Measurements from ENCODE around the gene MACF1. TPM values are rescaled to one million over a fixed set of nuclear protein-coding genes. Genes with fewer than 3 reads are reported as not detected.

Gene MACF1
- total and polyA plus RNA-seq, 2 donors (not counting 1 experiment from before 2014, with no cell fraction given), result 64.1 to 159 TPM

DNA sequence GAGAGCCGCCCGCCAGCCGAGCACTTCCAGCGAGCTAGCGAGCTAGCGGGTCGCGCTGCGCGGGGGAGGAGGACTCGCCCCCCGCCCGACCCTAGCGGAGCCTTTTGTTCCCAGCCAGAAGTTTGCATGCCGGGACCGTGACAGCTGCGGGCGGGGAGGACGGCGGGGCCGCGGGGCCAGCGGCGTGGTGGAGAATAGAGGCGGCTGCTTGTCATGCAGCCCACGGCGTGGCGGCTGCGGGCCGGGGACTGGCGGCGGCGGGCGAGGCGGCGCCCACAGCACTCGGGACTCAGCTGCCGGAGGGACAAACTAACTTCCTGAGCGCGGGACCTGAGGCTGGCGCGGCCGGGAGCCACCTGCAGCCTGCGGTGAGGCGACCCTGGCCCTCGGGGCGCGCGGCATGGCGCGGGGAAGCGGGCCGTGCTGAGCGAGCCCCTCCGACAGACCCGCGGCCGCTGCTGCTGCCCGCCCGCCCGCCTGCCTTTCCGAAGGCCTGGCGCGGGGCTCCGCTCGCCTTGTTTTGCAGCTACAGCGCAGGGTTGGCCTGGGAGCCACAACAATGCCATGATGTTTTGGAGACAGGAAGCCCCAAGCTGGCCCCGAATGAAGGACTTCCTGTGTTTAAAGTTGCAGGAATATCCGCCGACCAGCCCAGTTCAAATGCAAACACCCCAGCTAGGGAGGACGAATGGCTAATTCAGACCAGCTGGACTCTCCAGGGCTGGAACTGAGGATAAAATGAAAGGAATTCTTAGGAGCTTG is 204.7 kb downstream of the MACF1 start:
- POLR2A ChIA-PET, result interaction anchor here (0.7 to 1.2 kb wide), 3 partner anchors 17 to 430 kb away, joined by 3 read pairs; partner anchors contain the start of gene PABPC4
- Mint-ChIP-seq H3K9me3 (ENCODE audit: insufficient read depth) (no peaks in the 10 kb centered on the region), H3K4me1 (peaks cover 30% of the 10 kb centered on the region), H3K27ac (no peak overlapping the region), H3K27me3 (no peaks in the 10 kb centered on the region), H3K4me3 (peak overlapping the region; percentile 90)
- H3K9ac ChIP-seq (ENCODE audit: low read length), result peak overlapping the region; percentile 72
- TF ChIP-seq, protein P1, sequence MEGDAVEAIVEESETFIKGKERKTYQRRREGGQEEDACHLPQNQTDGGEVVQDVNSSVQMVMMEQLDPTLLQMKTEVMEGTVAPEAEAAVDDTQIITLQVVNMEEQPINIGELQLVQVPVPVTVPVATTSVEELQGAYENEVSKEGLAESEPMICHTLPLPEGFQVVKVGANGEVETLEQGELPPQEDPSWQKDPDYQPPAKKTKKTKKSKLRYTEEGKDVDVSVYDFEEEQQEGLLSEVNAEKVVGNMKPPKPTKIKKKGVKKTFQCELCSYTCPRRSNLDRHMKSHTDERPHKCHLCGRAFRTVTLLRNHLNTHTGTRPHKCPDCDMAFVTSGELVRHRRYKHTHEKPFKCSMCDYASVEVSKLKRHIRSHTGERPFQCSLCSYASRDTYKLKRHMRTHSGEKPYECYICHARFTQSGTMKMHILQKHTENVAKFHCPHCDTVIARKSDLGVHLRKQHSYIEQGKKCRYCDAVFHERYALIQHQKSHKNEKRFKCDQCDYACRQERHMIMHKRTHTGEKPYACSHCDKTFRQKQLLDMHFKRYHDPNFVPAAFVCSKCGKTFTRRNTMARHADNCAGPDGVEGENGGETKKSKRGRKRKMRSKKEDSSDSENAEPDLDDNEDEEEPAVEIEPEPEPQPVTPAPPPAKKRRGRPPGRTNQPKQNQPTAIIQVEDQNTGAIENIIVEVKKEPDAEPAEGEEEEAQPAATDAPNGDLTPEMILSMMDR (IDR thresholded peaks at IDR 0.05), result no peak
- TF ChIP-seq EZH2 (IDR thresholded peaks at IDR 0.05; ENCODE audit: borderline replicate concordance, insufficient read depth, low read depth, low read length, poor library complexity, severe bottlenecking), result no peak
- ATAC-seq (ENCODE audit: low read depth) (no peak), DNase-seq (no peak)
- H3K9me3 ChIP-seq (ENCODE audit: control extremely low read depth in 1 of 3, control insufficient read depth in 2 of 3, insufficient read depth in 1 of 3, low read length in 2 of 3), result no peaks in the 10 kb centered on the region
- H3K36me3 ChIP-seq (replicated peaks in 1 of 2; ENCODE audit: control extremely low read depth in 1 of 2, control insufficient read depth in 1 of 2, extremely low read depth in 1 of 2, insufficient read depth in 2 of 2, low read length in 1 of 2), result peaks cover 0 to 4% of the 10 kb centered on the region in 2 experiments
- peaks cover 53% of the 10 kb centered on the region for H3K79me2 ChIP-seq (ENCODE audit: control insufficient read depth, insufficient read depth, low read length)
- intact Hi-C loops (cut with micrococcal nuclease), result loop anchor here (2.0 to 5.0 kb wide), 3 partner anchors 14 to 212 kb away; no protein-coding TSS in a partner anchor
- H4K20me1 ChIP-seq (ENCODE audit: control insufficient read depth, insufficient read depth, low read length, poor library complexity, severe bottlenecking), result peaks cover 82% of the 10 kb centered on the region
- no peak overlapping the region for H3K27ac ChIP-seq (ENCODE audit: low read length in 2 of 2)
- peak overlapping the region in 4 of 5 experiments; percentile 47 to 70 (median 64) for H3K4me3 ChIP-seq (ENCODE audit: control extremely low read depth in 1 of 5, extremely low read depth in 1 of 5, insufficient read depth in 1 of 5, low read depth in 2 of 5, low read length in 4 of 5)
- H3K4me1 ChIP-seq (ENCODE audit: control insufficient read depth in 2 of 2, insufficient read depth in 2 of 2, low read length in 2 of 2), result peaks cover 16 to 19% of the 10 kb centered on the region in 2 donors
- peak overlapping the region; percentile 95 for H3K4me2 ChIP-seq (replicated peaks; ENCODE audit: low read depth, low read length, poor library complexity, severe bottlenecking)
- no peaks in the 10 kb centered on the region for H3K27me3 ChIP-seq (replicated peaks in 1 of 4; ENCODE audit: control extremely low read depth in 1 of 4, control insufficient read depth in 3 of 4, insufficient read depth in 4 of 4, low read length in 3 of 4)
- WGBS (ENCODE audit: insufficient coverage), result 2% methylated on average over 69 of the region's 71 CpGs
- H2AFZ ChIP-seq (ENCODE audit: insufficient read depth, low read depth, low read length, poor library complexity, severe bottlenecking), result peak overlapping the region; percentile 41
- CTCF ChIA-PET, result interaction anchor here (0.9 to 3.0 kb wide), 9 partner anchors 10 to 310 kb away, joined by 3 to 30 read pairs (median 9); no protein-coding TSS in a partner anchor
